AG04449 (cell line): ENCODE data around the gene ADGRB3.

ENCODE experiments used
- CTCF ChIA-PET: fragments of 350-600 bp; formaldehyde crosslinking; extraction: SDS; loops from one replicate; lab custom pipeline; 2021; ENCODE audit warnings: antibody characterized with exemption; lab: Yijun Ruan, JAX
- POLR2A ChIA-PET: fragments of 400-600, 350-600 bp; formaldehyde crosslinking; extraction: SDS; loops from one replicate; lab custom pipeline; 2020; ENCODE audit warnings: antibody characterized with exemption, inconsistent platforms; lab: Yijun Ruan, JAX
- DNase-seq: peaks from one replicate; pipeline ENCODE4 v3.0.0-alpha.2; 2010; ENCODE audit warnings: low read depth, low spot score
- H3K4me3 ChIP-seq: 2 replicates; pipeline ENCODE4 v1.5.1; 2011; ENCODE audit warnings: low read depth, mild to moderate bottlenecking, control low read depth, low read length
- TF ChIP-seq, protein P1 (sequence below): IDR thresholded peaks from one replicate; pipeline ENCODE4 v1.5.1; 2011; ENCODE audit warnings: mild to moderate bottlenecking, moderate library complexity, low read length, control low read depth, inconsistent platforms; ENCODE audit not compliant: insufficient read depth; ENCODE audit errors: missing control alignments

ADGRB3 gene

DNA sequence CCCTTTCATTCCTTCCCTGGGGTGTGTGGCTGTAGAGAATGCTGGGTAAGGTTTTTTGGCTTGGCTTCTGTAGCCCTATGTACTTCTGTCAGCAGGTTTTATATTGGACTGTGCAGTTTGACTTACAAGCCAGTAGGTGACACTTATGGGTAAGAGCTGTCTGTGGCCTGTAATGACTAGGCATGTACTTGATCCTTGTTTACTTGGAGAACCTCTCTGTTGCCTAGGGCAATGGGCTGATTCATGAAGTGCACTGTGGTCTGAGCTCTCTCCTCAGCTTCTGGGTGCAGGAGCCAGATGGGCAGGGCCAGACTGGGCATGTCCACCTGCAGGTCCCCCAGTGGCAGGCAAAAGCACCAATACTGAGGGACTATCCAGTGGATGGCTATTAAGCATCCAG is 544.6 kb downstream of the ADGRB3 start:
- CTCF ChIA-PET: no interaction called here
- no peak overlapping the region for H3K4me3 ChIP-seq
- POLR2A ChIA-PET: no interaction called here
- DNase-seq: no peak
- TF ChIP-seq, protein P1, sequence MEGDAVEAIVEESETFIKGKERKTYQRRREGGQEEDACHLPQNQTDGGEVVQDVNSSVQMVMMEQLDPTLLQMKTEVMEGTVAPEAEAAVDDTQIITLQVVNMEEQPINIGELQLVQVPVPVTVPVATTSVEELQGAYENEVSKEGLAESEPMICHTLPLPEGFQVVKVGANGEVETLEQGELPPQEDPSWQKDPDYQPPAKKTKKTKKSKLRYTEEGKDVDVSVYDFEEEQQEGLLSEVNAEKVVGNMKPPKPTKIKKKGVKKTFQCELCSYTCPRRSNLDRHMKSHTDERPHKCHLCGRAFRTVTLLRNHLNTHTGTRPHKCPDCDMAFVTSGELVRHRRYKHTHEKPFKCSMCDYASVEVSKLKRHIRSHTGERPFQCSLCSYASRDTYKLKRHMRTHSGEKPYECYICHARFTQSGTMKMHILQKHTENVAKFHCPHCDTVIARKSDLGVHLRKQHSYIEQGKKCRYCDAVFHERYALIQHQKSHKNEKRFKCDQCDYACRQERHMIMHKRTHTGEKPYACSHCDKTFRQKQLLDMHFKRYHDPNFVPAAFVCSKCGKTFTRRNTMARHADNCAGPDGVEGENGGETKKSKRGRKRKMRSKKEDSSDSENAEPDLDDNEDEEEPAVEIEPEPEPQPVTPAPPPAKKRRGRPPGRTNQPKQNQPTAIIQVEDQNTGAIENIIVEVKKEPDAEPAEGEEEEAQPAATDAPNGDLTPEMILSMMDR: no peak

DNA sequence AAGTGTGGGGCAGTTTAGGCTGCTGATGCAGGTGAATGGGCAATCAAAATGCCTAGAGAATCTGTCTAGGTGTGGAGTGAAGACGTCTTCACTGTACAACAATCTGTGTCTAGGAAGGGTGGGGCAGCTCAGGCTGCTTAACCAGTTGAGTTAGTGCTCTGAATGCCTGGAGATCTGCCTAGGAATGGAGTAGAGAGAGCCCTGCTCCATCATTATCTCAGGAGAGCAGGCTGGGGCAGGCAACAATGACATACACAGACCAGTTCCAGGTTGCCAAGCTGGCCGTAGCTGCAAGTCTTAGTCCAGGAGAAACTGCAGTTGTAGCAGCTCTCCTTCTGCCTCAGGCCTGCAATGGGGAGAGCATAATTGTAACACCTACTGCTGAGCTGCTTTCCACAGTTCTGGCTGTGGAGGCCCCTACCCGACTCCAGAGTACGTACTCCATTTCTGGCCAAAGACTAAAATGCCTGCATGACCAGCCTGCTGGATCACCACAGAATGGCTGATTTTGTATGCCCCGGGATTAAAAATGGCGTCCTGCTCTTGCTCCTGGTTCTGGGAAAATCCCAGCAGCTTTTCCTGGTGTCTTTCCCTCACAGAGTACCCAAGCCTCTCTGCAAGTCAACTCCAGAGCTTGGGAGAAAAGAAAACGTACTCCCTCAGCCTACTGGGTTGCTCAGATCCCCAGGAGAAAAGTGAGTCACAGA is 545.4 kb downstream of the ADGRB3 start:
- CTCF ChIA-PET: no interaction called here
- no peak for DNase-seq

DNA sequence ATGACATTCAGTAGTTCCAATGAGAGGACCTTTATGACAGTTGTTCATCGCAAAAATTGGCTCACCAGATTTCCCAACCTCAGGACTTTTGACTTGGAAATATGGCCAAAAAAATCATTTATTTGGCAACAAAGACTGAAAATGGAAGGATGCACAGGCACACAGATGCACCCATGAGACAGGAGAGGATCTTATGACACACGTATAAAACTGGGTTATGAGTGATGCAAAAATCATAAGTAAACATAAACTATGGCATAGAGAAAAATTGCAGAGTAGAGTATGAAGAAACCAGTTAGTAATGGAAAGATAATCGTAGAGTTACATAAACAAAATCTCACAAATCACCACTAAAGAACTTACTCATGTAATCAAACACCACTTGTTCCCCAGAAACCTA is 546.9 kb downstream of the ADGRB3 start:
- ChIA-PET CTCF (no interaction called here), POLR2A (no interaction called here)
- TF ChIP-seq, protein P1: no peak
- no peak for DNase-seq
- no peak overlapping the region for H3K4me3 ChIP-seq

More for the DNA sequence above, 545.4 kb downstream of the ADGRB3 start:
- no peak overlapping the region for H3K4me3 ChIP-seq
- POLR2A ChIA-PET: no interaction called here
- TF ChIP-seq, protein P1: no peak

DNA sequence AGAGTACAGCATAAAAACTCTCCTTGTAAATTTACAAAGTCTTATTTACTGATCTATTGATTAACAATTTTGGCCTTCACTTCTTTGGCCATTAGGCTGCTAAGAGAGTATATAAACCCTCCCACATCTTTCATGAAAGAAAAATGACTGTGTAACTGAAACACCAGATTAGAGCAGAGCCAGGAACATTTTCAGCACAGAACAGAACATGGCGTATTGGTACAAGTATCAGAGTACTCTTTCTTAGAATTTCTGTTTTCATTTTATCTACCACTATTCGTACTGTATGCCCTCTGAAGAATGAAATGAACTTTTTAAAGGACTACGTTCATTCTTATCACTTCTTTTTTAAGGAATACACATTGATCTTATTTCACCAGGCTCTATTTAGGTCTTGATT is 550.2 kb downstream of the ADGRB3 start:
- no peak for DNase-seq
- no peak overlapping the region for H3K4me3 ChIP-seq
- TF ChIP-seq, protein P1: no peak
- ChIA-PET POLR2A (no interaction called here), CTCF (no interaction called here)

DNA sequence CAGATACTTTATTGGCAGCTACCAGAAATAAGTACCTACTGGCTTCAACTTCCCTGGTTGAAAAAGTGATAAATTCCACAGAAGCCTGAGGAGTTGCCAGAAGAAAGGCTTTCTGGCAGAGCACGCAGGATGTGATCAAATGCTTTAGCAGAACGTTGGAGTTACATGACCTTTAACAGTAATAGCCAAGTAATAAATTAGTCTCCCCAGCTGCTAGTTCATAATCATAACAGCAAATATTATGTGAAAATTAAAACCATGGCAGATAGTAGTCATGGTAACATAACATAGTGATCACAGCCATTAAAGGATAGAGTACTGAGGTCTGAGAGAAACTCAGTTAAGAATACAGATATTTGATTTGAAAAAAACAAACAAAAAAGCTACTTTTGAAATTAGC is 567.7 kb downstream of the ADGRB3 start:
- POLR2A ChIA-PET: no interaction called here
- TF ChIP-seq, protein P1: no peak

DNA sequence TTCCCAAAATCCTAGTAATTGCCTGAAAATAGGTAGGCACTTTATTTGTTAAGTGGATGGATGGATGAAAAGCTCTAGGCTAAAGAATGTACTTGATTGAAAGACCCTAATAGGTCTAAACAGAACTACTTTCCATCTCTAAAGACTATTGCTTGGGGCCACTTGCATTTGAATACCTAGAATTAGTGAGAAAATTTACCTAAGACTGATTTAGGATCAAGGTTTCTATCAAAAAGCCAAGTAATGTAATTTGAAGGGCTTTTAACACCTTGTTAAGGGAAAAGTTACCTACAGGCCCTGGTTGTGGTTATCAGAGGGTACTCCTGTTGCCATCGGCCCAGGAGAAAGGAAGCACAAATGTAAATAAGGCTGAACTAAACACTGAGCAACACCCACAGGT is 581.0 kb downstream of the ADGRB3 start:
- TF ChIP-seq, protein P1: no peak
- H3K4me3 ChIP-seq: no peak overlapping the region
- no peak for DNase-seq
- ChIA-PET POLR2A (no interaction called here), CTCF (no interaction called here)

More for the DNA sequence above, 567.7 kb downstream of the ADGRB3 start:
- CTCF ChIA-PET: no interaction called here
- H3K4me3 ChIP-seq: no peak overlapping the region
- DNase-seq: no peak
